Measurements from ENCODE around the gene ZNF526.
A peak's percentile ranks its signal among the peaks of the same experiment; 100 is the strongest.

Gene ZNF526

GRCh38 chr19:42249149-42249750, 29.1 kb downstream of the ZNF526 start:
- no CpG with 5 or more reads among the region's 36 CpGs for WGBS, 2 donors (ENCODE audit: extremely low coverage in 2 of 2, insufficient read length in 2 of 2, insufficient replicate concordance in 1 of 2)
- H4K91ac ChIP-seq (ENCODE audit: low read depth, low read length, poor library complexity) = no peak overlapping the region
- H3K14ac ChIP-seq (ENCODE audit: low read length) = no peak overlapping the region
- H3K27me3 ChIP-seq (ENCODE audit: control insufficient read depth in 3 of 3, insufficient read depth in 3 of 3, low read depth in 1 of 3, low read length in 3 of 3) = no peaks in the 10 kb centered on the region
- H3K4ac ChIP-seq (ENCODE audit: low read length) = no peak overlapping the region
- no peak for DNase-seq (ENCODE audit: low spot score)
- peak overlapping the region; percentile 22 for H2BK12ac ChIP-seq (ENCODE audit: low read length)
- H3K18ac ChIP-seq (ENCODE audit: low read length) = no peak overlapping the region
- no peak overlapping the region for H2BK15ac ChIP-seq (ENCODE audit: low read length)
- H3K4me3 ChIP-seq (ENCODE audit: low read length in 2 of 2) = no peak overlapping the region
- peak overlapping the region; percentile 95 for H3K23ac ChIP-seq (ENCODE audit: low read depth, low read length, poor library complexity)
- no peak overlapping the region for H4K8ac ChIP-seq (ENCODE audit: low read depth, low read length)
- no peak overlapping the region for H3K4me2 ChIP-seq (ENCODE audit: insufficient read depth, low read length, poor library complexity, severe bottlenecking)
- peaks cover 23 to 42% of the 10 kb centered on the region in 2 donors for H3K36me3 ChIP-seq (replicated peaks in 1 of 2; ENCODE audit: control insufficient read depth in 2 of 2, insufficient read depth in 2 of 2, low read length in 2 of 2)
- H2BK5ac ChIP-seq (ENCODE audit: low read length) = no peak overlapping the region
- no peaks in the 10 kb centered on the region for H3K9me3 ChIP-seq (replicated peaks in 1 of 2; ENCODE audit: control insufficient read depth in 2 of 2, insufficient read depth in 1 of 2, low read depth in 1 of 2, low read length in 2 of 2)
- H3K4me1 ChIP-seq (ENCODE audit: control insufficient read depth in 2 of 2, insufficient read depth in 1 of 2, low read depth in 1 of 2, low read length in 2 of 2) = peaks cover 17 to 19% of the 10 kb centered on the region in 2 donors
- H3K9ac ChIP-seq (ENCODE audit: low read depth, low read length, poor library complexity) = no peak overlapping the region
- no peak overlapping the region for H2AK5ac ChIP-seq (ENCODE audit: low read depth, low read length)
- no peak overlapping the region for H2AFZ ChIP-seq (ENCODE audit: low read length)
- peaks cover 38% of the 10 kb centered on the region for H3K79me1 ChIP-seq (ENCODE audit: low read depth, low read length)
- no peak overlapping the region for H3K27ac ChIP-seq (replicated peaks; ENCODE audit: low read length)
- H2BK120ac ChIP-seq (ENCODE audit: low read depth, low read length) = peak overlapping the region; percentile 81

- no peaks in the 10 kb centered on the region for H3K9me3 ChIP-seq (replicated peaks in 1 of 2; ENCODE audit: control insufficient read depth in 2 of 2, insufficient read depth in 1 of 2, low read depth in 1 of 2, low read length in 2 of 2)
- H3K36me3 ChIP-seq (replicated peaks in 1 of 2; ENCODE audit: control insufficient read depth in 2 of 2, insufficient read depth in 2 of 2, low read length in 2 of 2) = peaks cover 23 to 42% of the 10 kb centered on the region in 2 donors
These were observed 29.7 kb downstream of the ZNF526 start for GRCh38 chr19:42249769-42250168.

GRCh38 chr19:42250183-42250665, 30.1 kb downstream of the ZNF526 start:
- H3K9me3 ChIP-seq (replicated peaks in 1 of 2; ENCODE audit: control insufficient read depth in 2 of 2, insufficient read depth in 1 of 2, low read depth in 1 of 2, low read length in 2 of 2) = no peaks in the 10 kb centered on the region
- H2BK15ac ChIP-seq (ENCODE audit: low read length) = no peak overlapping the region
- H3K4me1 ChIP-seq (ENCODE audit: control insufficient read depth in 2 of 2, insufficient read depth in 1 of 2, low read depth in 1 of 2, low read length in 2 of 2) = peaks cover 14 to 19% of the 10 kb centered on the region in 2 donors
- H2AFZ ChIP-seq (ENCODE audit: low read length) = no peak overlapping the region
- H2BK12ac ChIP-seq (ENCODE audit: low read length) = no peak overlapping the region
- peaks cover 38% of the 10 kb centered on the region for H3K79me1 ChIP-seq (ENCODE audit: low read depth, low read length)
- H3K14ac ChIP-seq (ENCODE audit: low read length) = no peak overlapping the region
- H3K4ac ChIP-seq (ENCODE audit: low read length) = no peak overlapping the region
- H3K36me3 ChIP-seq (replicated peaks in 1 of 2; ENCODE audit: control insufficient read depth in 2 of 2, insufficient read depth in 2 of 2, low read length in 2 of 2) = peaks cover 23 to 42% of the 10 kb centered on the region in 2 donors
- H4K8ac ChIP-seq (ENCODE audit: low read depth, low read length) = no peak overlapping the region
- WGBS, 2 donors (ENCODE audit: extremely low coverage in 2 of 2, insufficient read length in 2 of 2, insufficient replicate concordance in 1 of 2) = no CpG with 5 or more reads among the region's 15 CpGs
- no peak overlapping the region for H4K91ac ChIP-seq (ENCODE audit: low read depth, low read length, poor library complexity)
- H3K27ac ChIP-seq (replicated peaks; ENCODE audit: low read length) = no peak overlapping the region
- H3K23ac ChIP-seq (ENCODE audit: low read depth, low read length, poor library complexity) = no peak overlapping the region
- no peak overlapping the region for H3K4me3 ChIP-seq (ENCODE audit: low read length in 2 of 2)
- H3K4me2 ChIP-seq (ENCODE audit: insufficient read depth, low read length, poor library complexity, severe bottlenecking) = peak overlapping the region; percentile 11
- no peak overlapping the region for H2BK5ac ChIP-seq (ENCODE audit: low read length)
- H3K9ac ChIP-seq (ENCODE audit: low read depth, low read length, poor library complexity) = no peak overlapping the region
- no peak overlapping the region for H2BK120ac ChIP-seq (ENCODE audit: low read depth, low read length)
- DNase-seq (ENCODE audit: low spot score) = no peak
- H2AK5ac ChIP-seq (ENCODE audit: low read depth, low read length) = no peak overlapping the region
- no peaks in the 10 kb centered on the region for H3K27me3 ChIP-seq (ENCODE audit: control insufficient read depth in 3 of 3, insufficient read depth in 3 of 3, low read depth in 1 of 3, low read length in 3 of 3)
- no peak overlapping the region for H3K18ac ChIP-seq (ENCODE audit: low read length)

More at GRCh38 chr19:42249769-42250168, 29.7 kb downstream of the ZNF526 start:
- DNase-seq (ENCODE audit: low spot score) = no peak
- Histone ChIP-seq H2BK15ac (ENCODE audit: low read length) (no peak overlapping the region), H3K4me2 (ENCODE audit: insufficient read depth, low read length, poor library complexity, severe bottlenecking) (no peak overlapping the region), H3K4ac (ENCODE audit: low read length) (no peak overlapping the region), H3K27ac (replicated peaks; ENCODE audit: low read length) (no peak overlapping the region), H3K9ac (ENCODE audit: low read depth, low read length, poor library complexity) (no peak overlapping the region), H3K79me1 (ENCODE audit: low read depth, low read length) (peaks cover 38% of the 10 kb centered on the region), H2BK12ac (ENCODE audit: low read length) (no peak overlapping the region), H3K18ac (ENCODE audit: low read length) (no peak overlapping the region), H2BK5ac (ENCODE audit: low read length) (no peak overlapping the region), H4K91ac (ENCODE audit: low read depth, low read length, poor library complexity) (no peak overlapping the region), H3K23ac (ENCODE audit: low read depth, low read length, poor library complexity) (no peak overlapping the region), H2AK5ac (ENCODE audit: low read depth, low read length) (no peak overlapping the region), H2AFZ (ENCODE audit: low read length) (no peak overlapping the region), H3K14ac (ENCODE audit: low read length) (no peak overlapping the region), H3K4me3 (ENCODE audit: low read length in 2 of 2) (no peak overlapping the region), H3K4me1 (ENCODE audit: control insufficient read depth in 2 of 2, insufficient read depth in 1 of 2, low read depth in 1 of 2, low read length in 2 of 2) (peaks cover 17 to 19% of the 10 kb centered on the region in 2 donors), H4K8ac (ENCODE audit: low read depth, low read length) (no peak overlapping the region), H3K27me3 (ENCODE audit: control insufficient read depth in 3 of 3, insufficient read depth in 3 of 3, low read depth in 1 of 3, low read length in 3 of 3) (no peaks in the 10 kb centered on the region), H2BK120ac (ENCODE audit: low read depth, low read length) (no peak overlapping the region)
- no CpG with 5 or more reads among the region's 6 CpGs for WGBS, 2 donors (ENCODE audit: extremely low coverage in 2 of 2, insufficient read length in 2 of 2, insufficient replicate concordance in 1 of 2)

- no peak overlapping the region for H3K4ac ChIP-seq (ENCODE audit: low read length)
- H3K79me1 ChIP-seq (ENCODE audit: low read depth, low read length) = peaks cover 38% of the 10 kb centered on the region
- no peak overlapping the region for H3K4me3 ChIP-seq (ENCODE audit: low read length in 2 of 2)
- H4K91ac ChIP-seq (ENCODE audit: low read depth, low read length, poor library complexity) = no peak overlapping the region
- peak overlapping the region; percentile 33 for H3K4me2 ChIP-seq (ENCODE audit: insufficient read depth, low read length, poor library complexity, severe bottlenecking)
- H2BK12ac ChIP-seq (ENCODE audit: low read length) = no peak overlapping the region
- no peaks in the 10 kb centered on the region for H3K27me3 ChIP-seq (ENCODE audit: control insufficient read depth in 3 of 3, insufficient read depth in 3 of 3, low read depth in 1 of 3, low read length in 3 of 3)
- H3K36me3 ChIP-seq (replicated peaks in 1 of 2; ENCODE audit: control insufficient read depth in 2 of 2, insufficient read depth in 2 of 2, low read length in 2 of 2) = peaks cover 23 to 42% of the 10 kb centered on the region in 2 donors
- H3K9me3 ChIP-seq (replicated peaks in 1 of 2; ENCODE audit: control insufficient read depth in 2 of 2, insufficient read depth in 1 of 2, low read depth in 1 of 2, low read length in 2 of 2) = no peaks in the 10 kb centered on the region
- peak overlapping the region; percentile 85 for H3K23ac ChIP-seq (ENCODE audit: low read depth, low read length, poor library complexity)
- peak overlapping the region; percentile 81 for H3K9ac ChIP-seq (ENCODE audit: low read depth, low read length, poor library complexity)
- H2BK120ac ChIP-seq (ENCODE audit: low read depth, low read length) = no peak overlapping the region
- H3K27ac ChIP-seq (replicated peaks; ENCODE audit: low read length) = no peak overlapping the region
- peaks cover 14 to 21% of the 10 kb centered on the region in 2 donors for H3K4me1 ChIP-seq (ENCODE audit: control insufficient read depth in 2 of 2, insufficient read depth in 1 of 2, low read depth in 1 of 2, low read length in 2 of 2)
- WGBS, 2 donors (ENCODE audit: extremely low coverage in 2 of 2, insufficient read length in 2 of 2, insufficient replicate concordance in 1 of 2) = no CpG with 5 or more reads among the region's 19 CpGs
- no peak overlapping the region for H2AFZ ChIP-seq (ENCODE audit: low read length)
- peak overlapping the region; percentile 93 for H2BK5ac ChIP-seq (ENCODE audit: low read length)
- H2BK15ac ChIP-seq (ENCODE audit: low read length) = no peak overlapping the region
- no peak overlapping the region for H4K8ac ChIP-seq (ENCODE audit: low read depth, low read length)
- no peak overlapping the region for H2AK5ac ChIP-seq (ENCODE audit: low read depth, low read length)
- H3K14ac ChIP-seq (ENCODE audit: low read length) = peak overlapping the region; percentile 38
- H3K18ac ChIP-seq (ENCODE audit: low read length) = no peak overlapping the region
- DNase-seq (ENCODE audit: low spot score) = no peak
These were observed 30.8 kb downstream of the ZNF526 start for GRCh38 chr19:42250666-42251531.
